HG03575 (cell line): ENCODE data around the gene C1RL.

Experiments
- ATAC-seq: cut with Tn5 transposase; IDR thresholded peaks from one replicate; pipeline ENCODE4 v1.9.1; 2021; ENCODE audit not compliant: unreplicated experiment, insufficient number of reproducible peaks, low FRiP score; ENCODE audit errors: extremely low read depth

Gene C1RL

GRCh38 chr12:7141351-7142005 lies 32.5 kb upstream of the C1RL start:
- ATAC-seq = no peak

GRCh38 chr12:7139200-7139599 lies 30.2 kb upstream of the C1RL start:
- no peak for ATAC-seq

GRCh38 chr12:7137908-7138307 lies 28.9 kb upstream of the C1RL start:
- no peak for ATAC-seq

GRCh38 chr12:7136676-7137075 lies 27.7 kb upstream of the C1RL start:
- no peak for ATAC-seq

- ATAC-seq = no peak
Observed at GRCh38 chr12:7136071-7136470, 27.1 kb upstream of the C1RL start.

- ATAC-seq = no peak
Observed at GRCh38 chr12:7134396-7135166, 25.6 kb upstream of the C1RL start.

- ATAC-seq = no peak
Observed at GRCh38 chr12:7131502-7131866, 22.5 kb upstream of the C1RL start.

GRCh38 chr12:7130701-7131501 lies 21.9 kb upstream of the C1RL start:
- ATAC-seq = no peak

- no peak for ATAC-seq
Observed at GRCh38 chr12:7129872-7130691, 21.1 kb upstream of the C1RL start, which contains the start of gene CLSTN3. Gene CLSTN3, plus strand, starts transcription at chr12:7130371. Its CDS starts 278 bp downstream, at chr12:7130649.

- ATAC-seq = no peak
Observed at GRCh38 chr12:7129287-7129871, 20.4 kb upstream of the C1RL start.

- no peak for ATAC-seq
Observed at GRCh38 chr12:7128681-7129286, 19.8 kb upstream of the C1RL start, which contains the start of gene RBP5. Gene RBP5, minus strand, starts transcription at chr12:7128889. Its CDS starts 114 bp downstream, at chr12:7128775.

- no peak for ATAC-seq
Observed at GRCh38 chr12:7127916-7128626, 19.1 kb upstream of the C1RL start.

- ATAC-seq = no peak
Observed at GRCh38 chr12:7125632-7126227, 16.7 kb upstream of the C1RL start.

- ATAC-seq = no peak
Observed at GRCh38 chr12:7123806-7124522, 14.9 kb upstream of the C1RL start.

GRCh38 chr12:7122811-7123769 lies 14.1 kb upstream of the C1RL start:
- no peak for ATAC-seq

- ATAC-seq = no peak
Observed at GRCh38 chr12:7121324-7121723, 12.3 kb upstream of the C1RL start.
